ENCODE data around the gene ZNF778. TPM values are rescaled to one million over a fixed set of nuclear protein-coding genes. Genes with fewer than 3 reads are reported as not detected.

The ZNF778 gene
- total RNA-seq, 1 donor from 2014 or later = 10.5 TPM

GRCh38 chr16:89210165-89210903 is 7.2 kb upstream of the ZNF778 start:
- intact Hi-C loops (cut with micrococcal nuclease) = no loop called here

DNA sequence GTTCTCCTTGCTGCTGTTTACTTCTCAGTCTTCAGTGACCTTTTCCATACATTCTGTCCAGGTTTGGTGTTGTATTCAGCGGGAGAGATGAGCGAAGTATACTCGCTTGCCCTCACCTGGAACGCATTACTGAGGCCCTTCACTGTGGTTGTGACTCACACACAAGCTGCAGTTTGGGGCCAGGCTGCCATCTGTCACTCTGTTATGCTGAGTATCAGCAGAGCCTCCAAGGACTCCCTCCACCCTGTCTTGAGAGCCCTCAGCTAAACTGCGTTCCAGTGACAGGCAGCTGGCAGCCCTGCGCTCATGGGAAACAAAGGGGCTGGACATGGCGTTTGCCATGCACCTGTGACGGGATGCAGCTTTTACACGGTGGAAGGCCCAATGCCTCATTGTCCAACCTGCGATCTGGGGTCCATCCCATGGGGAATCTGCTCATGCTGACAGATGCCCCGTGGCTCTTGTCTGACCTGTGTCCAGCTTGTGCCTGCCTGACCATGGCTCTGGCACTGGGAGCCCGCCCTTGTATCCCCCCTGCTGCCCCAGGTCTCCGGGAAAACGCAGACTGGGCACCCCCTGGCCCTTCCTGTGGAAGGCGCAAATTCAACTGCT is 6.5 kb upstream of the ZNF778 start:
- intact Hi-C loops (cut with micrococcal nuclease) = no loop called here

GRCh38 chr16:89216315-89217137 is 977 bp upstream of the ZNF778 start:
- intact Hi-C loops (cut with micrococcal nuclease) = loop anchor here (1.0 to 2.0 kb wide), 17 partner anchors 15 to 646 kb away; partner anchors contain the start of genes ANKRD11, CDH15, RPL13 and SPG7

DNA sequence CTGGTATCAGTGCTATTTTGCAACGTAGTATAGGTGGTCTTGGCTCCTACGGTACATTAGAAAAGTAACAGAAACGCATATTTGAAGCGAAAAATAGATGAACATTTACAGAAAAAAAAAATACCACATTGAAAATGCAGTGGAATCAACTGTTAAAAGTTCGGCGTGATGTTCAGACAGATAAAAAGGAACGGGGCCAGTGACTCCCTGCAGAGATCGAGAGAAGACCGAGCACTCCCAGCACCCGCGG is 440 bp upstream of the ZNF778 start:
- intact Hi-C loops (cut with micrococcal nuclease) = loop anchor here (1.0 to 2.0 kb wide), 10 partner anchors 24 to 646 kb away; partner anchors contain the start of genes ANKRD11, RPL13, SPG7 and ZC3H18

DNA sequence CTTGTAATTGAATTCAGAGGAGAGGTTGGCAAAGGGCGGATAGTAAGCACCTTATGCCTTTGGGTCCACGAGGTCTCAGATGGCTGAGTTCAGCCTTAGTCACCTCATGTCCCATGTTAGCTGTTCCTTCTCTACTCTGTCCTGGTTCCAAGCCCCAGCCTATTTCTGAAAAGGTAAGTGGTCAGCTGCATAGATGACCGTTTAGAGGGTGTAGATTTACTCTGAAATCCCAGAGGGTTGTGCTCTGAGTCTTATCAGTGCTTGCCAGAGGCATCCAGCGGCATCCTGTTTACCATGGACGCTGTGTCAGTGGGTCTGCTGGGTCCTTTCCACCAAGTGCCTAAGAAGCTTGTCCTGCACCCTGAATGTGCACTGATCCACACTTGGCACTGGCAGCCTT is 1.9 kb downstream of the ZNF778 start:
- intact Hi-C loops (cut with micrococcal nuclease) = no loop called here

- intact Hi-C loops (cut with micrococcal nuclease) = no loop called here
These were observed 4.1 kb downstream of the ZNF778 start for GRCh38 chr16:89221604-89222003.

GRCh38 chr16:89222931-89223330 is 5.4 kb downstream of the ZNF778 start:
- intact Hi-C loops (cut with micrococcal nuclease) = no loop called here

- intact Hi-C loops (cut with micrococcal nuclease) = no loop called here
These were observed 7.2 kb downstream of the ZNF778 start for GRCh38 chr16:89224665-89225064.

- intact Hi-C loops (cut with micrococcal nuclease) = no loop called here
These were observed 12.8 kb downstream of the ZNF778 start for GRCh38 chr16:89230255-89230654.

GRCh38 chr16:89232107-89232506 is 14.6 kb downstream of the ZNF778 start:
- intact Hi-C loops (cut with micrococcal nuclease) = no loop called here

- intact Hi-C loops (cut with micrococcal nuclease) = no loop called here
These were observed 16.4 kb downstream of the ZNF778 start for GRCh38 chr16:89233678-89234490.

DNA sequence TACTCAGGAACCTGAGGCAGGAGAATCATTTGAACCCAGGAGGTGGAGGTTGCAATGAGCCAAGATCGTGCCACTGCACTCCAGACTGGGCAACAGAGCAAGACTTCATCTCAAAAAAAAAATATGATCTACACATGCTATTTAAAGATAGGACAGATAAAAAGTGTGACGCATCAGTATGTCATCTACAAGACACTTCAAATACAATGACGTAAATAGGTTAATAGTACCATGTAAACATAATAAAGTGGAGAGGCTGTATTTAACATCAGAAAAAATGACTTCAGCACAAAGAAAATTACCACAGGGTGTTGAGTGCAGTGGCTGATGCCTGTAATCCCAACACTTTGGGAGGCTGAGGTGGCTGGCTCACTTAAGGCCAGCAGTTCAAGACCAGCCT is 20.2 kb downstream of the ZNF778 start:
- intact Hi-C loops (cut with micrococcal nuclease) = no loop called here

DNA sequence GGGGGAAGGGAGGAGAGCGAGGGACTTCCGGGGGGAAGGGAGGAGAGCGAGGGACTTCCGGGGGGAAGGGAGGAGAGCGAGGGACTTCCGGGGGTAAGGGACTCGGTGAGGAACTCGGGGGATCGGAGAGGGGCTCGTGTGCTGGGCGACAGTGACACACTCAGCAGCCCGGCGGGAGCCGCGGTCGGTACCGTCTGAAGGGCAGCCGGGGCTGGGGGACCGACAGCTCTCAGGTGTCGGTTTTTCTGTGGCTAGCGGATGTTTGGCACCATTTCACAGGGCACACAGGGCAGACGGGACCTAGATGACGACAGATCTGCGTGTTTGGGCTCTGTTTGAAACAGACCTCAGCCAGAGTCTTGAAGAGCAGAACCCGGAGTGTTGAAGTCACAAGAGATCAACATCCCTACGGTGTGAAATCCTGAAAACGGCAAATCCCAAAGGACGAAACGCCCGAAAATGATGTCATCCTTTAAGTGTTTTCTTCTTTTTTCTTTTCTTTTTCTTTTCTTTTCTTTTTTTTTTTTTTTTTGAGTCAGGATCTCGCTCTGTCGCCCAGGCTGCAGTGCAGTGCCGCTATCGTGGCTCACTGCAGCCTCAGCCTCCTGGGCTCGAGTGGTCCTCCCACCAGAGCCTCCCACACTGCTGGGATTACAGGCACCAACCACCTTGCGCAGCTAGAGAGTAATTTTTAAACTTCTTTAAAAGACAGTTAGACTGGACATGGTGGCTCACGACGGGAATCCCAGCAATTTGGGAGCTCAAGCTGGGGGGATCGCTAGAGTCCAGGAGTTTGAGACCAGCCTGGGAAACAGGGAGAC is 23.9 kb downstream of the ZNF778 start:
- intact Hi-C loops (cut with micrococcal nuclease) = loop anchor here (1.0 to 10.0 kb wide), 9 partner anchors 24 to 1287 kb away; partner anchors contain the start of genes ACSF3, ANKRD11, BANP and RPL13

DNA sequence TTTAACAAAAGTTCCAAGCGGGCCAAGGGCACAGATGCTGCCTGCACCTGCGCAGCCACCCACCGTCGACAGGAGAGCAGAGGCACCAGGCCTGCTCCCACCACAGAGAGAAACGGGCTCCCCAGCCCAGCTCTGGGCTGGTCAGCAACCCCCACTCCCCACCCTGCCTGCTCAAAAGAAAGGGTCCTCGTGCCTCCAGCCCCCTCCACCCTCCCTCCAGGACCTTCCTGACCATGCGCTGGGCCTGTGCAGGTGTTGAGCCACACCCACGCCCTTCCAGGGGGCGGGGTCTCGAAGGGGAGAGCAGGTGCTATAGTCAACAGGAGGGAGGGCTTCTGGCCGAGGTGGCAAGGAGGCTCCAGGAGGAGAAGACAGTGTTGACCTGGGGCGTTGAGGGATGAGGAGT is 25.3 kb downstream of the ZNF778 start:
- intact Hi-C loops (cut with micrococcal nuclease) = loop anchor here (5.0 to 10.0 kb wide), 3 partner anchors 75 to 1288 kb away; partner anchors contain the start of genes ACSF3 and BANP

GRCh38 chr16:89243664-89244063 is 26.2 kb downstream of the ZNF778 start:
- intact Hi-C loops (cut with micrococcal nuclease) = loop anchor here (5.0 to 10.0 kb wide), 3 partner anchors 74 to 1289 kb away; partner anchors contain the start of genes ACSF3 and BANP

DNA sequence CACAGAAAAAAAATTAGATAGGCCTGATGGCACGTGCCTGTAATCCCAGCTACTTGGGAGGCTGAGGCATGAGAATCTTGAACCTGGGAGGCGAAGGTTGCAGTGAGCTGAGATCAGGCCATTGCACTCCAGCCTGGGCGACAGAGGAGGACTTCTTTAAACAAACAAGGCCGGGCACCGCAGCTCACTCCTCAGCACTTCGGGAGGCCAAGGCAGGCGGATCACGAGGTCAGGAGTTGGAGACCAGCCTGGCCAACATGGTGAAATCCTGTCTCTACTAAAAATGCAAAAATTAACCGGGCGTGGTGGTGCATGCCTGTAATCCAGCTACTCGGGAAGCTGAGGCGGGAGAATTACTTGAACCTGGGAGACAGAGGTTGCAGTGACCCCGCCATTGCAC is 26.8 kb downstream of the ZNF778 start:
- intact Hi-C loops (cut with micrococcal nuclease) = loop anchor here (5.0 to 10.0 kb wide), 3 partner anchors 73 to 1289 kb away; partner anchors contain the start of genes ACSF3 and BANP

DNA sequence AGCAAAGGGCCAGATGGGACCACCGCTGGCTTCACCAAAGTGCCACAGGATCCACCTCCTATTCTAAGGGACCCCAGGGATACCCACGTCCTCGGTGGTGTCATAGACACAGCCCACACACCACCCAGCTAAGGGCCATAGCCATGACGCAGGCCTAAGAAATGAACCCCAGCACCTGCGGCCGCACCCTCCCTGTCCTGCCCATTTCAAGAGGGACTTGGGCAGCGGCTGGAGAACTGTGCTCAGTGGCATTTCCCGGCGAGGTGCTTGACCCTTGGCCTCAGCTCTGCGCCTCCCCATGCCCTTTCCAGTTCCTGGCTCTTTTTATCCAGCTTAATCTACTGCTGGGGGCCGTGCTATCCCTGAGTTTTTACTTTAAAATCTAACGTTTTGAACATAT is 27.3 kb downstream of the ZNF778 start:
- intact Hi-C loops (cut with micrococcal nuclease) = loop anchor here (5.0 to 10.0 kb wide), 4 partner anchors 73 to 1290 kb away; partner anchors contain the start of genes ACSF3, BANP and SPATA2L

GRCh38 chr16:89246383-89246902 is 28.9 kb downstream of the ZNF778 start:
- intact Hi-C loops (cut with micrococcal nuclease) = loop anchor here (2.0 to 10.0 kb wide), 5 partner anchors 54 to 1292 kb away; partner anchors contain the start of genes ACSF3, BANP and SPATA2L

Data from T-helper 1 cell treated with Interleukin-12 subunit alpha and Interleukin-12 subunit beta and Interleukin-4 antibody, amounts not matched to agents 30 ng/mL and 1 ng/mL, for 36 hours (primary cell).